Suprapubic skin (tissue), 3 donors: ENCODE results near the gene OR8B3.
"Not testable (repeated sequence)": the region's sequence is repeated elsewhere in the genome, so short reads cannot be mapped to it uniquely, and the experiment has no call there.

ENCODE experiments used
- EP300 ChIP-seq: sonication (generic); formaldehyde crosslinking; IDR thresholded peaks from one replicate; pipeline ENCODE4 v1.6.1; 2017; ENCODE audit warnings: antibody characterized with exemption
- POLR2A ChIP-seq, 2 donors: fragments of 450-650 bp; IDR thresholded peaks; one replicate each; pipeline ENCODE4 v1.6.1; 2017; ENCODE audit warnings: antibody characterized with exemption in 2 of 2, mild to moderate bottlenecking in 2 of 2, moderate library complexity in 2 of 2
- TF ChIP-seq, protein P1 (sequence below), 2 donors: fragments of 200-600 bp in 1 of 2; fragments of 450-650 bp in 1 of 2; sonication (generic) in 1 of 2; IDR thresholded peaks; one replicate each; pipeline ENCODE4 v1.5.1; 2016 to 2019; ENCODE audit warnings: antibody characterized with exemption in 2 of 2, mild to moderate bottlenecking in 1 of 2, moderate library complexity in 1 of 2

DNA sequence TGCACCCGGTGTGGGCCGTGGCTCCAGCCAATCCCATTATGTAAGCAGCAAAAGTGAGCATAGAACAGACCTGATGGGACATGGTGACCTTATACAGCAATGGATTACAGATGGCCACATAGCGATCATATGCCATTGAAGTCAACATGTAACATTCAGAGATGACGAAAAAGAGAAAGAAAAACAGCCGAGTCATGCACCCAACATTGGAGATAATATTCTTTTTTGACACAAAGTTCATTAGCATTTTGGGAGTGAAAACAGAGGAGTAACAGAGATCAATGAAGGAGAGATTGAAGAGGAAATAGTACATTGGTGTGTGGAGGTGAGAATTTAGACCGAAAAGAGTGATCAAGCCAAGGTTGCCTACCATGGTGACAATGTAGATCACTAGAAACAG, 16.0 kb downstream of the OR8B3 start:
- TF ChIP-seq, protein P1, sequence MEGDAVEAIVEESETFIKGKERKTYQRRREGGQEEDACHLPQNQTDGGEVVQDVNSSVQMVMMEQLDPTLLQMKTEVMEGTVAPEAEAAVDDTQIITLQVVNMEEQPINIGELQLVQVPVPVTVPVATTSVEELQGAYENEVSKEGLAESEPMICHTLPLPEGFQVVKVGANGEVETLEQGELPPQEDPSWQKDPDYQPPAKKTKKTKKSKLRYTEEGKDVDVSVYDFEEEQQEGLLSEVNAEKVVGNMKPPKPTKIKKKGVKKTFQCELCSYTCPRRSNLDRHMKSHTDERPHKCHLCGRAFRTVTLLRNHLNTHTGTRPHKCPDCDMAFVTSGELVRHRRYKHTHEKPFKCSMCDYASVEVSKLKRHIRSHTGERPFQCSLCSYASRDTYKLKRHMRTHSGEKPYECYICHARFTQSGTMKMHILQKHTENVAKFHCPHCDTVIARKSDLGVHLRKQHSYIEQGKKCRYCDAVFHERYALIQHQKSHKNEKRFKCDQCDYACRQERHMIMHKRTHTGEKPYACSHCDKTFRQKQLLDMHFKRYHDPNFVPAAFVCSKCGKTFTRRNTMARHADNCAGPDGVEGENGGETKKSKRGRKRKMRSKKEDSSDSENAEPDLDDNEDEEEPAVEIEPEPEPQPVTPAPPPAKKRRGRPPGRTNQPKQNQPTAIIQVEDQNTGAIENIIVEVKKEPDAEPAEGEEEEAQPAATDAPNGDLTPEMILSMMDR (IDR thresholded peaks at IDR 0.05), result not testable (repeated sequence)
- not testable (repeated sequence) for TF ChIP-seq EP300; POLR2A (IDR thresholded peaks at IDR 0.05)
